Glomerular visceral epithelial cell (primary cell): Measurements from ENCODE around the gene CUEDC2.

Source experiments
- DNase-seq: peaks from one replicate; pipeline ENCODE4 v3.0.0-alpha.2; 2016; ENCODE audit errors: extremely low spot score

Gene CUEDC2, protein sequence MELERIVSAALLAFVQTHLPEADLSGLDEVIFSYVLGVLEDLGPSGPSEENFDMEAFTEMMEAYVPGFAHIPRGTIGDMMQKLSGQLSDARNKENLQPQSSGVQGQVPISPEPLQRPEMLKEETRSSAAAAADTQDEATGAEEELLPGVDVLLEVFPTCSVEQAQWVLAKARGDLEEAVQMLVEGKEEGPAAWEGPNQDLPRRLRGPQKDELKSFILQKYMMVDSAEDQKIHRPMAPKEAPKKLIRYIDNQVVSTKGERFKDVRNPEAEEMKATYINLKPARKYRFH

DNA sequence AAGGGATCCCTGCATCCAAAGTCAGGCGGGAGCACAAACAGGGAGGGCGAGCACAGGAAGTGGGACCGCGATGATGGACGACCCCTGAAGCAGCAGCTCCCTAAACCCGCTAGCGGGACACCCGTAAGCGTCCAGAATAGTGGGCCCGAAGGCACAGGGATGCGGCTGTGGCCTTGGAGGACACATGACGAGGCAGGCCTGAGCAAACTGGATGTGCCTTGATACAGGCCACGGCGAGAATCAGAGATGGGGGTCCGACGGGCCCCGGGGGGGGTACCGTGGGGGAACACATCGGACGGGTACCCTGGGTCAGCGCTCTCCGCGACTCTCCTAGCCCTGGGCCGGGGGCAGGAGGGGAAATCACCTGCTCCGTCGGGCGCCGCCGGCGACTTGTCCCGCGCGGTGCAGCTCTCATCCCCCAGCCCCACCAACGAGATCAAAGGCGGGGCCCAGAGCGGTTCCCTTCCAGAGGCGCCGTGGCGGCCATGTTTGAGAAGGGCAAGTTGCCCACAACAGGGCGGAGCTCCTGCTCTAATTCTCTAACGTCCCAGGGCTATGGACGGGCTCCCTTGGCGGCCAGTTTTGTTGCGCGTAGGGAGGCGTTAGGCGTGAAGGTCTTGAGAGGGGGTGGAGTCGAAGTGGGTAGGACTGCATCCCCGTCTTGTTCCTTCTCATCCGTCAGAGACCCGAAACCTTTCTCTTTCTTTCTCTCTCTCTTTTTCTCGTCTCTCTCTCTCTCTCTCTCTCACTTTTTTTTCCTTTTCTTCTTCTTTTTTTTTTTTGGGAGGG lies at the start of gene CUEDC2:
TSS of gene CUEDC2 (minus strand) at position 413 of the 789 bp plus-strand sequence. CDS start 7,386 bp downstream, outside the sequence.
- DNase-seq, result peak; percentile 97

DNA sequence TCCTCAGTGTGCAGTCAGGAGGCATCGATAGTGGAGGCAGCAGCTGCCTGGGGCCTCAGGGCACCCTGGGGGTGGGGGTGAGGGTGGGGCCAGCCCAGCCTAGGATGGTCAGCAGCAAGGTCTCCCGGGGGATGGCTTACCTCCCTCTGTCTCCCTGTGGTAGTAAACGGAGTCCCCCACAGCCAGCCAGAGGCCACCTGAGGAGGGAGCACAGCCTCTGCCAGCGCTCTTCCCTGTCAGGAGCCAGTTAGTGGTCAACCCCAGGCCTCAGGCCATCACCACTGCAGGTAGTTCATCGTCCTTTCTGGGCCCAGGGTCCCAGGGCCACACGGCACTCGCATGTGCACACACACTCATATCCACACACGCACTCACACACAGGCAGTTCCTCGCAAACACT lies 48.0 kb upstream of the CUEDC2 start:
- DNase-seq, result no peak

DNA sequence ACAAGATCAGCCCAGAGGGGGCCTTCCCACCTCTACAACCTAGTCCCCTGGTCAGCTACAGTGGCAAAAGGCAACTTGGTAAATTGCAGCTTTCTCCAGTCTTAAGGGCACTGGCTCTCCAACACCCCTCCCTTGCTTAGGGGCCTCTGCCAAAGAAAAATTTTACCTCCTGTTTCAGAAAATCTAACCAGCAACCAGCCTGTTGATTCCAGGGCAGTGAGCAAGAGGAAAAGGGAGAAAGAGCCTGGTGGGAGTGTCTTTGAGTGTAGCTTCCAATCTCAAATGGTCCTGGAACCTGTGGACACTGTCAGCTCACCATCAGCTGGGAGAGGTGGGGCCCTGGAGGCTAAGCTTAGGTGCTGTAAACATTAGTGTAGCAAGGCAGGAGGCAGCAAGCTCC lies 47.3 kb upstream of the CUEDC2 start:
- DNase-seq, result no peak

DNA sequence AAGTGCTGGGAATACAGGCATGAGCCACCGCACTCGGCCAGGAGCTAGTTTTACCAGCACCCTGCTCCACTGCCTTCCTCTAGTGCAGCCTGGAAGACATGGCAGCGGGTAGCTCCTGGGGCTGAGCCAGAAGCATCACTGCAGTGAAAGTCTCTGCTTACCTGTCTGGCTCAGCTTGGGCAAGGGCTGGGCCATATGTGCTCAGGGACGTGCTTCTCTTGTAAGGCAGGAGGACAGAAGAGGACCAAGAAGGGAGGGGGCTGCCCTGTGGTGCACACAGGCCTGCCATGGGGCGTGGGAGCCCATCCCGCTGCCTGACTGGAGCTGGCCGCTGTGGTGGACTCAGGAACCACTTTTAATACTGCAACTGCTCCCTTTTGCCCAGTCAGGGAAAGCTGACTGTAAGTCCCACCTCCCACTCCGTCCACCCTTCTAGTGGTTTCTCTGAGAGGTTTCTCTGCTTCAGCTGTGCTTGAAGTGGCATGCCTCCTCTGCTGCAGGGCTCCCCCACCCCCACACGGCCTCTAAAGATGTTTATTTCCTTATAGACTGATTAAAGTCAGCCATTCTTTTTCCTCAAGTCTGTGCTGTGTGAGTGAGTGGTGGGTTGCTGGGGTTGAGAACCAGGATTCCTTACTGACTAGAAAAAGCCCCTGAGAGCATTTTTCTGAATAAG lies 44.2 kb upstream of the CUEDC2 start:
- no peak for DNase-seq

DNA sequence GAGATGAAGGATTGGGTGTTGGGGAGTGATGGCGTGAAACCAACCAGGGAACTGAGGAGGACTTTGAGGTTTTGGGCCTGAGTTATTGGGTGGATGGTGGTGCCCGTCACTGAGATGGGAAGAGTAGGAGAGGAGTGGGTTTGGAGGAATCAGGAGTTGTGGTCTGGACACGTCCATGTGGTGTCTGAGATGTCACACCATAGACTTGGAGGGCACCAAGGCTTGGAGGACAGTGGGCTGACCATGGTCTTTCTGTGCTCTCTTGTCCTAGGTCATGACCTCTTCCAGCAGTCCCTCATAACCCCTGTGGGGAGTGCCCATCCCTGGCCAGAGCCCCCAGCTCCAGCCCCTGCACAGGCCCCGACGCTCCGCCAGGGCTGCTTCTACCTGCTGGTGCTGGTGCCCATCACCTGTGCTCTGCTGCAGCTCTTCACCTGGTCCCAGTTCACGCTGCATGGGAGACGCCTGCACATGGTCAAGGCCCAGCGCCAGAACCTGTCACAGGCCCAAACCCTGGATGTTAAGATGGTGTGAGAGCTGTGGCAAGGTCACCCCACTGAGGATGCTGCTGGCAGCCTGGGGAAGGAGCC lies 43.2 kb upstream of the CUEDC2 start:
- DNase-seq, result no peak

DNA sequence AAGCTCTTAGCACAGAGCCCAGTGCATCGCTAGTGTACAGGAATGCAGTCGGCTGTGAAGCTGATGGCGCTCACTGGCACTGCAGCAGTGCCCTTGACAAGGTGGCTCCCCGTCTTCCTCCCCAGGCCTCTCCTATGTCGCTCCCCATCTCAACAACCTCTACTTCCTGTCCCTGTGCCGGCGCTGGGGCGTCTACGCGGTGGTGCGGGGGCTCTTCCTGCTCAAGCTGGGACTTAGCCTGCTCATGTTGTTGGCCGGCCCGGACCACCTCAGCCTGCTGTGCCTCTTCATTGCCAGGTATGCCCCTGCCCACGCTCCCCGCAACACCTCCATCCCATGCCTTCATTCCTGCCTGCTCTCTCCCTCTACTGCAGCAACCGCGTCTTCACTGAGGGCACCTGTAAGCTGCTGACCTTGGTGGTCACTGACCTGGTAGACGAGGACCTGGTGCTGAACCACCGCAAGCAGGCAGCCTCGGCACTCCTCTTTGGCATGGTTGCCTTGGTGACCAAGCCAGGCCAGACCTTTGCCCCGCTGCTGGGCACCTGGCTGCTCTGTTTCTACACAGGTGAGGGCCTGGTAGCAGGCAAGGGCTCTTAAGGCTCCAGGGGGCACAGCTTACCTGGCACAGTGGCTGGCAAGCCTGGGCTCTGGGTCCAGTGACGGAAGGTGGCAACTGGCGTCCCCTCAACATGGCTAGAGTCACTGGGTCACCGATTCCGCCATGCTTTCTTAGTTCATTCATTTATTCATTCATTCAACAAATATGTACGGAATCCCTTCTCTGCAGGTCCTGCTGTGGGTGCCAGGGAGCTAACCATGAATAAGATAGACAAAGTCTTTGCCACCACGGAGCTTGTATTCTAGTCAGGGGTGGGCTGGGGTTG lies 41.3 kb upstream of the CUEDC2 start:
- no peak for DNase-seq

DNA sequence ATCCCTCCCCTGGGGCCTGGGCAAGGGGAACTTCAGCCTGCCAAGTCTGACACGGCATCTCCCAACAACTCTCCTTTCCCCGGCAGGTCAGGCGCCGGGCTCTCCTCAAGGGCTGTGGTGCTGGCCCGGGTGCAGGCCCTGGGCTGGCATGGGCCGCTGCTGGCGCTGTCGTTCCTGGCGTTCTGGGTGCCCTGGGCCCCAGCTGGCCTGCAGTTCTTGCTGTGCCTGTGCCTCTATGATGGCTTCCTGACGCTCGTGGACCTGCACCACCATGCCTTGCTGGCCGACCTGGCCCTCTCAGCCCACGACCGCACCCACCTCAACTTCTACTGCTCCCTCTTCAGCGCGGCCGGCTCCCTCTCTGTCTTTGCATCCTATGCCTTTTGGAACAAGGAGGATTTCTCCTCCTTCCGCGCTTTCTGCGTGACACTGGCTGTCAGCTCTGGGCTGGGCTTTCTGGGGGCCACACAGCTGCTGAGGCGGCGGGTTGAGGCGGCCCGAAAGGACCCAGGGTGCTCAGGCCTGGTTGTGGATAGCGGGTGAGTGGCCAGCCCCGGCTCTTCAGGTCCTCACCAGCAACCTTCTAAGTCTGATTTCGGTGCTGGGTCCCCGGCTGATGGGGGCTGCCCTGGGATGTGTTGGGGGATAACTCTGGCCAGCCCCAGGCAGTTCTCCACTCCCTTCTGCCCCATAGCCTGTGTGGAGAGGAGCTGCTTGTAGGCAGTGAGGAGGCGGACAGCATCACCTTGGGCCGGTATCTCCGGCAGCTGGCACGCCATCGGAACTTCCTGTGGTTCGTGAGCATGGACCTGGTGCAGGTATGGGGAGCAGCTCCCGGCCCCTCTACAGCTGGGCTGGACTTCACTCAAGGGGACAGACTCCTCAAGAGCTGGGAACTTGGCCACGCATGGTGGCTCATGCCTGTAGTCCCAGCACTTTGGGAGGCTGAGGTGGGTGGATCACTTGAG lies 38.5 kb upstream of the CUEDC2 start:
- DNase-seq, result no peak

DNA sequence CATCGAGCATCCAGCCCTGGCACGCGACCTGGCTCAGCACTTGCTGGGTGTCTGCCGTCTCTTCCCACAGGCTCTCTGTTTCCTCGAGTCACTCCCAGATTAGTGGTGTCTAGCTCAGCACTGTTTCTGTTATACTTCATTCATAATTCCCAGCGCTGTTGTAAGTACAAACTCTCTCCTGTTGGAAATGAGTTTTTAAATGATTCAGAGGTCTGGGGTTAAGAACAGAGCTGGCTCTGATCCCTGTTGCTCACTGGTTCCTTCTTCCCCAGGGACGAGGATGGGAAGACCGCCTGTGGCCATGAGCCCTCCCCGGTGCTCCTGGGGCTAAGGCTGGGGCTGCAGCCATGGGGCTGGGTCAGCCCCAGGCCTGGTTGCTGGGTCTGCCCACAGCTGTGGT lies 36.3 kb upstream of the CUEDC2 start:
- no peak for DNase-seq

DNA sequence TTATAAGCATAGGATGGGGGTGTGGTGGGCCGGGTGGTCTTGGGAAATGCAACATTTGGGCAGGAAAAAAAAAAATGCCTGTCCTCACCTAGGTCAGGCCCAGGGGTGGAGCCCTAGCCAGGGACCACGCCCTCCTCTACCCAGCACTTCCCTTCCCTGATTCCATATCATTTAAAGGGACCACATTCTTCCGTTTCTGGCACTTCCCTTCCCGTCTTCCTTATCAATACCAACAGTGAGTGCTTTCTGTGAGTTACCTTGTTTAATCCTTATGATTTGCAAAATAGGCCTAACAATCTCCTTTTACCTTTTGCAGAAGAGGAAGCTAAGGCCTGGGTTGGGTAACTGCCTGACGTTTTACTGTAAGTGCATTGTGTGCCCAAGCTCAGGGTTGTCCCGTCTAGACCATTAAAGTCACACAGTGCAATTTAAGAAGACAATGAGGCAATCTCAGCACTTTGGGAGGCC lies 35.6 kb upstream of the CUEDC2 start:
- DNase-seq, result no peak

DNA sequence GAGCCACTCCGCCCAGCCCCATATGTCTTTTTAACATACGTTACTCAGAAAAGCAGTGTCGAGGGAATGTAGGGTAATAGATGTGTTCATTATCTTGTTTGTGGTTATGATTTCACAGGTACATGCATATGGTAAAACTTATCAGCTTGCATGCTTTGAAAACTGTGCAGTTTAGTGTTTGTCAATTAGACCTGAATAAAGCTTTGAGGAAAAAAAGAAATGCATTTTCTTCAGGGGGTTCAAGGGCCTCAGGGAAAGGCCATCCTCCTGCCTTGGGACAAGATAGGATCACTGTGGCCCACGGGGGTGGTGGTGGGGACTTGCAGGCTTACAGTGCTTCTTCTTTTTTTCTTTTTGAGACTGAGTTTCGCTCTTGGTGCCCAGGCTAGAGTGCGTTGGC lies 34.9 kb upstream of the CUEDC2 start:
- no peak for DNase-seq

DNA sequence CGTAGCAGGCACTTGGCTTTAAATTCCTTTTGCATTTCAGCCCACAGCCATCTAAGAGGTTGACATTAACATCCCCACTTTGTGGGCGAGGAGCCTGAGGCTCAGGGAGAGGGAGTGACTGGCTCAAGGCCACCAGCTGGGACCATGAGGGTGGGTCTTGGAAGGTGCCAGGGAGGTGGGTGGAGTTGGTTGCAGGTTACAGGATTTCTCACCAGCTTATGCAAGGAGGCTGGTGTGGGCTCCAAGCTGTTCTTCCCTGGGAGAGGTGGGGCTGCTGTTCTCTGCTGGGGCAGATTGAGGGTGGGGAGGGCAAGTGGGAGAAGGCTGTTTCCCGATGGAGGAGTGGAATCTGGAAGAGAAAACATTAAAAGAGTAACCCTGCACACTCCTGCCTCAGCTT lies 33.1 kb upstream of the CUEDC2 start:
- no peak for DNase-seq

DNA sequence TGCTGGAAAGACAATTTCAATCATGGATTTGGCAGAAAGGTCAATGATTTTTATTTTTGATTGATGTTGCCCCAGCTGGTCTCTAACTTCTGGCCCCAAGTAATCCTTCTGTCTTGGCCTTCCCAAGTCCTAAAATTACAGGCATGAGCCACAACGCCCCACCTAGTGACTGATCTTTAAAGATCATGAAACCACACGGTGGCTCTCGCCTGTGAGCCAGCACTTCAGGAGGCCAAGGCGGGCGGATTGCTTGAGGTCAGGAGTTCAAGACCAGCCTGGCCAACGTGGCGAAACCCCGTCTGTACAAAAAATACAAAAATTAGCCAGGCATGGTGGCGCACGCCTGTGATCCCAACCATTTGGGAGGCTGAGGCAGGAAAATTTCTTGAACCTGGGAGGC lies 31.6 kb upstream of the CUEDC2 start:
- DNase-seq, result no peak

DNA sequence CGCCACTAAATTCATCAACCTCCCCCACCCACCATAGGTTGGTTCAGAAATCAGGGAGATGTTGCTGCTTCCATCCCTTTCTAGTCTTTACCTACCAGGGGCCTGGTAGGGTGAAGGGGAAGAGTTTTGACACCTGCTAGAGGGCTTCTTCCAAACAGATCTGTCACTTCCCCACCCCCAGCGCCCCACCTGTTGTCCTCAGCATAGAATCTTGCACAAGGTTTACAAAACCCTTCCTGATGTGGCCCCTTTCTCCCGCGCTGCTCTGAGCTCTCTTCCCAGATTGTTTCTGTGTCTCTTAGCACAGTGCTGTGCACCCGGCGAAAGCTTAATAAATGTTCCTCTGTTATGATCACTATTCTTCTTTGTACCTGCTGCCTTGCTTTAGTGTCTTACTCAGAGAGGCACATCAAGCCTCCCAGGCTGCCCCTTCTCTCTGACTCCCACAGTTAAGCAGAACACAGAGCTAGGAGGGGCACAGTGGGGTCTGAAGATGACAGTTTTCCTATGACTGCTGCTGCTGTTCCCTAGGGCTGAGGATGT lies 30.2 kb upstream of the CUEDC2 start:
- DNase-seq, result no peak

DNA sequence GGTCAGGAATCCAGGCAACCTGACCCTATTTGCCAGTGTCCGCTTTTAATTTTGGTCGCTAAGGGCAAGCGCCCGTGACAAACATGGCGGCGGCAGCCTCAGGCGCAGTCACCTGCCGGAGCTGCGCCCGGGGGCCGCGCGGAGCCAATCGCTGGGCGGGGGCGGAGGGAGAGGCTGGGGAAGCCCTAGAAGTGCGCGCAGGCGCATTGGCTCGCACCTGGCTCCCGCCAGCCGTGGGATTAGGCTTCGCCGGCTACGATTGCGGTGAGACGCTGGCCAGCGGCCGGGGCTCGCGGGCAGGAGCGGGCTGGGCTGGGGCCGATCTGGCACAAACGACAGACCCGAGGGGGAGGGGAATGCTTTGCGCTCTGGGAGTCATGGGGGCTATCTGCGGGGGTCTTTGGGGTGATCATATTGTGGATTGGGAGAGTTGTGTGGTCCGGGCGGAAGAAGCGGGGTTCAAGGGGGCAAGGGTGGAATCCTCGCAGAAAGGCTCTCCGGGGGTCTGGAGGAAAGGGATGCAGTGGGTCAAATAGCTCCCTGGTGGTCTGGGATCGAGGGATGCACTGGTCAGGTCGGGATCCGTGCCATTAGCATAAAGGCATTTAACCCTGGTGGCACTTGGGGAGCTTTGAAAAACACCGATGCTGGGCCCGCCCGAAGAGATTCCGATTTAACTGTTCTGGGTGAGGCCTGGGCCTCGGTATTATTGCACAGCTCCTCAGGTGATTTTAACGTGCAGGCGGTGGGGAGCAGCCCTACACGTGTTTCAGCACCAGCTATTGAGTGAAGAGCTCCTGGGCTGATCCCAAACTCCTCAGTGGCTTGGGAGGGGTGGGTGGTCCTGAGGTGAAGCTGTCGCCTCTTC lies 29.0 kb upstream of the CUEDC2 start:
- peak; percentile 94 for DNase-seq

DNA sequence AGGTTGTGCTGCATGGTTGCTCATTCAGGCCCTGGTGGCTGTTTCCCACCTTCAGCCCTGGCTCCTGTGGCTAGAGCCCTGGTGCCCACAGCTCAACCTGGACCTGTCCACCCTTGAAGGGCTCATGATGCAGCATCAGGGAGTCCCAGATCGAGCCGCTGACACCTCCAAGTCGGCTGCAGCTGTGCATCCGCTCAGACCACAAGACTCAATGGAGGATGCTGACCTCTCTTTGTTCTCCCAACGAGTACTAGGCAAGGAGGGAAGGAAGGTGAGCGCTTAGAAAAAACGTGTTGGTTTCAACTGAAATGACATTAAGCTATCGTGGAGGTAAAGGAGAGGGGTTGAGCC lies 28.4 kb upstream of the CUEDC2 start:
- DNase-seq, result no peak

DNA sequence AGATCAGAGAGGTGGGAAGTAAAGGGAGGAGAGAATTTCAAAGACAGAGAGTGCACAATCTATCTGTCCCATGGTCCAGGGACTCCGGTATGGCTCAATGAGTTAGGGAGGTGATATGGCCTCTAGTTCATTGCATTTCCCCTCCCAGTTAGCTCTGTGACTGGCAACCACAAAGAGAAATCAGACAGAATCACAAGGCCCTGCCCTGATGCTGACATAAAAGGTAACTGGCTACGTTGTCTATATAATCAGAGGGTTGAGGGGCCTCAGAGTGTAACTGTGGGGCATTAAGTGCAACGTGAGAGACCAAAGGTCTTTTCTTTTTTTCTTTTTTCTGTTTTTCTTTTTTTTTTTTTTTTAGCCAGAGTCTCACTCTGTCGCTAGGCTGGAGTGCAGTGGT lies 26.3 kb upstream of the CUEDC2 start:
- no peak for DNase-seq

DNA sequence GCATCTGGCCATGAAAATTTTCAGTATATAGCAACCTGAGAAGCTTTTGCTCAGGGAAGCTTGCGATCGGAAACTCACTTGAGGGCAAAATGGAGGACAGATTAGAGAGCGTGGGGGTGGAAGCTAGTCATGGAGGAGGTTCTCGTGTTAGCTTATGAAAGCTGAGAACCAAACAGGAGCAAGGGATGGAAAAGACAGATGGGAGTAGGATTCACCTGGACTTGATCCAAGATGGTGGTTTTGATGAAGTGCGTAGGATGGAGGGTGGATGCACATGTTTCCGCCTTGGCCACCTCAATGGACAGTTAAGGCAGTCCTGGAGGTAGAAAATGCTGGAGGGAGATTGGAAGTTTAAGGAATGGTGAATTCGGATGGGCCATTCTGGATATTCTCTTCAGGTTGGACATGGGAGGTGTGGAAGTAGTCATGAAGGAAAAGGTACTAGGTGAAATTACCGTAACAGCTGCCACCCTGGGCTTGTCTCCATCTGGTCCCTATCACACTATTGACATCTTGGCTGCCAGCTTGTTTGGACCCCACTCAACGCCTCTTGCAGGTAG lies 25.3 kb upstream of the CUEDC2 start:
- no peak for DNase-seq

DNA sequence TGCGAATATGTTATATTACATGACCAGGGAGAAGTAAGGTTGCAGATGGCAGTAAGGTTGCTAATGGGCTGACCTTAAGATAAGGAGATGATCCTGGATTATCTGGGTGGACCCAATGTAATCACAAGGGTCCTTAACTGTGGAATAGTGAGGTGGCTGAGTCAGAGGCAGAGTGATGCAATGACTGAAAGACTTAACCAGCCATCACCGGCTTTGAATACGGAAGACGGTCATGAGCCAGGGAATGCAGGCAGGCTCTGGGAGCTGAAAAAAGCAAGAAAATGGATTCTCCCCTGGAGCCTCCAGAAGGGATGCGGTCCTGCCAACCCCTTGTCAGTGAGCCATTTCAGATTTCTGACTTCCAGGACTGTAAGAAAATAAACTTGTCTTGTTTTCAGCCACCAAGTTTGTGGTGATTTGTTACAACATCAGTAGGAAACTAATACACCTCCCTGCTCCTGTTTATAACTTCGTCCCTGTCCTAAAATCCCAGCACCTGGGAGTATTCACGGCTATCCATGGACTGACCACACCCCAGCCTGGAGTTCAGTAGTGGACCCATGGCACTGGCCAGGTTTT lies 23.6 kb upstream of the CUEDC2 start:
- peak; percentile 73 for DNase-seq
